Osteoblast (primary cell): ENCODE measurements around the gene SLC27A5. TPM values are rescaled to one million over a fixed set of nuclear protein-coding genes. Genes with fewer than 3 reads are reported as not detected.

Source experiments
- DNase-seq: peaks from one replicate; pipeline ENCODE4 v3.0.0; 2011; ENCODE audit warnings: low spot score, mixed read lengths; ENCODE audit not compliant: insufficient read length; ENCODE audit errors: missing footprints
- H2AFZ ChIP-seq: 2 replicates; pipeline ENCODE4 v1.6.0; 2011; ENCODE audit warnings: mild to moderate bottlenecking, low read length
- H3K27ac ChIP-seq: 2 replicates; pipeline ENCODE4 v1.5.1; 2011; ENCODE audit warnings: mild to moderate bottlenecking, low read depth, low read length, moderate library complexity
- H3K27me3 ChIP-seq: 2 replicates; pipeline ENCODE4 v1.6.0; 2012; ENCODE audit warnings: mild to moderate bottlenecking, control low read depth, inconsistent platforms, low read length, moderate library complexity; ENCODE audit not compliant: insufficient read depth
- H3K36me3 ChIP-seq: 2 replicates; pipeline ENCODE4 v1.5.1; 2011; ENCODE audit warnings: mild to moderate bottlenecking, low read length, control low read depth, moderate library complexity; ENCODE audit not compliant: insufficient read depth
- H3K4me1 ChIP-seq: 2 replicates; pipeline ENCODE4 v1.5.1; 2011; ENCODE audit warnings: mild to moderate bottlenecking, low read length, control low read depth, moderate library complexity; ENCODE audit not compliant: insufficient read depth
- H3K4me2 ChIP-seq: 2 replicates; pipeline ENCODE4 v1.6.0; 2011; ENCODE audit warnings: mild to moderate bottlenecking, low read length; ENCODE audit not compliant: insufficient read depth
- H3K4me3 ChIP-seq: fragments of 200-600 bp; sonication (generic); 3 replicates; pipeline ENCODE4 v1.5.1; 2012; ENCODE audit warnings: mild to moderate bottlenecking, low read length, inconsistent platforms; ENCODE audit not compliant: insufficient read depth
- H3K79me2 ChIP-seq: 2 replicates; pipeline ENCODE4 v1.6.0; 2012; ENCODE audit warnings: mild to moderate bottlenecking, low read length, control low read depth, inconsistent platforms; ENCODE audit not compliant: insufficient read depth
- H3K9me3 ChIP-seq: 2 replicates; pipeline ENCODE4 v1.5.1; 2011; ENCODE audit warnings: low read depth, low read length, control low read depth
- H4K20me1 ChIP-seq: 2 replicates; pipeline ENCODE4 v1.6.0; 2012; ENCODE audit warnings: mild to moderate bottlenecking, low read length, control low read depth; ENCODE audit not compliant: insufficient read depth
- total RNA-seq: library from RNA; depleted of rRNA; stranded (reverse); fragments of >200 nt; gene quantifications from 2 replicates; pipeline ENCODE4 v1.2.3, GENCODE V29; 2012
- TF ChIP-seq, protein P1 (sequence below): IDR thresholded peaks from 2 replicates; pipeline ENCODE4 v1.5.1; 2011; ENCODE audit warnings: mild to moderate bottlenecking, low read depth, low read length, moderate library complexity; ENCODE audit errors: extremely low read depth

SLC27A5 gene
- total RNA-seq, 1 donor, result 6.5 TPM

DNA sequence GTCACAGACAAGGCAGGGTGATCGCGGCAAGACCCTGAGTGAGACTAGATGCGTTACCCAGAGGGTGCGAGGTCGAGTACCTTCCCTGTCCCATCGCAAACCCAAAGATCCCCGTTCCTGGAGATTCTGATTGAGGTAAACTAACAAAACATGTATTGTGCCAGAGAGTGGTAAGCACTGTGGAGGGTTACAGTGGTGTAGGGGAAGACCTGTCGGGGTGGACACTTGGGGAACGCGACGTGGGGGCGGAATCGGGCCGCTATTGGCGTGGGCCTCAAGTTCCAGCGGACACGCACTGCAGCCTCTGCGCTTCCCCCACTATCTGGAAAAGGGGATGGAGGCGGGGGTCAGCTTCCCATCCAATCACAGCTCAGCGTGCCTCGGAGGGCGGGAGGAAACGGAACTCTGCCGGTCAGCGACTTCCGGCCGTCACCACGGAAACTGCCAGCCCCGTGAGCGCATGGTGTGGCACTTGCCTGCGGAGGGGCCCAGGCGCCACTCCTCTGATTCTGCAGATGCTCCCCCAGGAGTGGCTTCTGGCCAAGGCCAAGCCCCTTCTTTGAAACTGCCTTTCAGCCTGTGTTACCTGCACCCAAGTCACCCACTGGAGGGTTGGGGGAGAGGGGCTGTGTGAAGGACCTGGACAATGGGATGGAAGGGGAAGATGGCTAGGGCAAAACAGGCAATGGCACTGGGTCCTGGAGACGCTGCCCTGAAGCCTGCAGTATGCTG, 47.6 kb upstream of the SLC27A5 start:
- peak; percentile 100 for DNase-seq

DNA sequence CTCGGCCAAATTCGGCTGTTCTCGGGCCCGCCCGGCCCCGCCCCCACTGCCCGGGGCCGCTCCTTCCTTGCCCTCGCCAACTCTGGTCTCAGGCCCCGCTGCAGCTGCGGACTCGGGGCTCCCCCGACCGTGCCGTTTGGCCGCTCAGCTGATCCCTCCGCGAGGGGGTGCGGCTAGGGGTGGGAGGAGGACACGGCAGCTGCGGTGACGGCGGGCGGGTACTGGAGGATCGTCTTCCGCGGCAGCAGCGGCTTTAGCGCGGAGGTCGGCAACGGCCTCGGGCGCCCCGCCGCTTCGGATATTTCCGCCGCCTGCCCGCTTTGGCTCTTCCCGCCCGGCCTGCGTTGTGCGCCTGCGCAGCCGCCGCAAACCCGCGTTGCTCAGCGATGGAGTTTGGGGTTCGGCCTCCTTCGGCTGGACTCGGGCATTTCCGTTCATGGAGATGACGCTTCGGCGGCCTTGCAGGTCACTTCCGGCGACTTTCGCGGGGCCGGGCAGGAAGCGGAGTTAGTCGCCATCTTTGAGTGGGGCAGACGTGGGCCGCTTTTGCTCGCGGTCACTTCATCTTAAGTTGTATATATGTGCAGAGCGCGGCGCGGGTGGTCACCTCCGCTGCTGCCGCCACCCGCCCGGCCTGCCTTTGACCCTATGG, 47.0 kb upstream of the SLC27A5 start:
- H3K4me1 ChIP-seq, result peaks cover 46% of the 10 kb centered on the region
- H3K36me3 ChIP-seq, result peaks cover 16% of the 10 kb centered on the region
- peak overlapping the region; percentile 93 for H3K4me2 ChIP-seq
- peaks cover 12% of the 10 kb centered on the region for H4K20me1 ChIP-seq
- peak overlapping the region; percentile 92 for H2AFZ ChIP-seq
- peak; percentile 100 for DNase-seq
- peaks cover 40% of the 10 kb centered on the region for H3K79me2 ChIP-seq
- peak overlapping the region; percentile 87 for H3K4me3 ChIP-seq
- H3K9me3 ChIP-seq, result no peaks in the 10 kb centered on the region
- H3K27ac ChIP-seq, result peak overlapping the region; percentile 99
- H3K27me3 ChIP-seq, result peaks cover 6% of the 10 kb centered on the region
- TF ChIP-seq, protein P1, sequence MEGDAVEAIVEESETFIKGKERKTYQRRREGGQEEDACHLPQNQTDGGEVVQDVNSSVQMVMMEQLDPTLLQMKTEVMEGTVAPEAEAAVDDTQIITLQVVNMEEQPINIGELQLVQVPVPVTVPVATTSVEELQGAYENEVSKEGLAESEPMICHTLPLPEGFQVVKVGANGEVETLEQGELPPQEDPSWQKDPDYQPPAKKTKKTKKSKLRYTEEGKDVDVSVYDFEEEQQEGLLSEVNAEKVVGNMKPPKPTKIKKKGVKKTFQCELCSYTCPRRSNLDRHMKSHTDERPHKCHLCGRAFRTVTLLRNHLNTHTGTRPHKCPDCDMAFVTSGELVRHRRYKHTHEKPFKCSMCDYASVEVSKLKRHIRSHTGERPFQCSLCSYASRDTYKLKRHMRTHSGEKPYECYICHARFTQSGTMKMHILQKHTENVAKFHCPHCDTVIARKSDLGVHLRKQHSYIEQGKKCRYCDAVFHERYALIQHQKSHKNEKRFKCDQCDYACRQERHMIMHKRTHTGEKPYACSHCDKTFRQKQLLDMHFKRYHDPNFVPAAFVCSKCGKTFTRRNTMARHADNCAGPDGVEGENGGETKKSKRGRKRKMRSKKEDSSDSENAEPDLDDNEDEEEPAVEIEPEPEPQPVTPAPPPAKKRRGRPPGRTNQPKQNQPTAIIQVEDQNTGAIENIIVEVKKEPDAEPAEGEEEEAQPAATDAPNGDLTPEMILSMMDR, result no peak

More for the DNA sequence above, 47.6 kb upstream of the SLC27A5 start:
- TF ChIP-seq, protein P1, result no peak
- peak overlapping the region; percentile 99 for H3K27ac ChIP-seq
- H3K36me3 ChIP-seq, result peaks cover 13% of the 10 kb centered on the region
- H3K27me3 ChIP-seq, result peaks cover 6% of the 10 kb centered on the region
- H3K4me3 ChIP-seq, result peak overlapping the region; percentile 87
- H3K79me2 ChIP-seq, result peaks cover 33% of the 10 kb centered on the region
- peaks cover 39% of the 10 kb centered on the region for H3K4me1 ChIP-seq
- H3K4me2 ChIP-seq, result peak overlapping the region; percentile 93
- peaks cover 12% of the 10 kb centered on the region for H4K20me1 ChIP-seq
- peak overlapping the region; percentile 92 for H2AFZ ChIP-seq
- H3K9me3 ChIP-seq, result no peaks in the 10 kb centered on the region

DNA sequence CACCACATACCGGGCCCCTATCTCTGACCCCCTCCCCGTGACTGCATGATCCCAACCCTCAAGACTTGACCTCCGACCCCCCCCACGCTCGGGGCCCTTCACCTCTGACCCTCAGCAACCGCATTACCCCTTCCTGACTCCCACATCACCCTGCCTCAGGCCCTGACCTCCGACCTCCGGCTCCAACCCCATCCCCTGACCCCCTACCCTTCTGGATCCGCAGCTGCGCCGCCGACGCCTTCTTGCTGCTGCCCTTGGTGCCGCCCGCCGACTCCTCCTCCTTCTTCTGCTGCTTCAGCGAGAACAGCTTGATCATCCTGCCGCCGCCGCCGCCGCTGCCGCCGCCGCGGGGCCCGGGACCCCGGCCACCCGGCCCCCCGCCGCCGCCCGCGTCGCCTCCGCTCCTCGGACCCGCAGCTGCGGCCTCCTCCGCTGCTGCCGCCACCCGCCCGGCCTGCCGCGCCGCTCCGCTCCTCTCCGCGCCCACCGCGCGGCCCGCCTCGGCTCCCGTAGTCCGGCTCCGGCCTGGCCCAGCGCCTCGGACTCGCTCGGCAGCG, 46.4 kb upstream of the SLC27A5 start, which contains the start of gene UBE2M:
Gene UBE2M (minus strand): TSS at position 546 of the 557 bp plus-strand sequence. CDS start 230 bp downstream, at position 316.
- H3K9me3 ChIP-seq, result no peaks in the 10 kb centered on the region
- H3K4me3 ChIP-seq, result peak within 1 kb of the TSS; percentile 87
- H3K4me2 ChIP-seq, result peak within 1 kb of the TSS; percentile 97
- peaks cover 12% of the 10 kb centered on the region for H4K20me1 ChIP-seq
- DNase-seq, result no peak
- peaks cover 47% of the 10 kb centered on the region for H3K4me1 ChIP-seq
- peaks cover 18% of the 10 kb centered on the region for H3K36me3 ChIP-seq
- H3K79me2 ChIP-seq, result peaks cover 45% of the 10 kb centered on the region
- H2AFZ ChIP-seq, result peak within 1 kb of the TSS; percentile 92
- H3K27me3 ChIP-seq, result peaks cover 2% of the 10 kb centered on the region
- H3K27ac ChIP-seq, result peak within 1 kb of the TSS; percentile 99
- TF ChIP-seq, protein P1, result no peak
